A375 (cell line): ENCODE measurements around the gene ABHD10. TPM values are rescaled to one million over a fixed set of nuclear protein-coding genes. Genes with fewer than 3 reads are reported as not detected.

ENCODE experiments used
- total RNA-seq: library from RNA; depleted of rRNA; stranded (reverse); fragments of >200 nt; shearing (Covaris generic); gene quantifications from 2 replicates; pipeline ENCODE4 v1.2.3, GENCODE V29; 2014; rRNA removed

Gene ABHD10
- total RNA-seq, result 29.0 and 29.9 TPM in 2 replicates

DNA sequence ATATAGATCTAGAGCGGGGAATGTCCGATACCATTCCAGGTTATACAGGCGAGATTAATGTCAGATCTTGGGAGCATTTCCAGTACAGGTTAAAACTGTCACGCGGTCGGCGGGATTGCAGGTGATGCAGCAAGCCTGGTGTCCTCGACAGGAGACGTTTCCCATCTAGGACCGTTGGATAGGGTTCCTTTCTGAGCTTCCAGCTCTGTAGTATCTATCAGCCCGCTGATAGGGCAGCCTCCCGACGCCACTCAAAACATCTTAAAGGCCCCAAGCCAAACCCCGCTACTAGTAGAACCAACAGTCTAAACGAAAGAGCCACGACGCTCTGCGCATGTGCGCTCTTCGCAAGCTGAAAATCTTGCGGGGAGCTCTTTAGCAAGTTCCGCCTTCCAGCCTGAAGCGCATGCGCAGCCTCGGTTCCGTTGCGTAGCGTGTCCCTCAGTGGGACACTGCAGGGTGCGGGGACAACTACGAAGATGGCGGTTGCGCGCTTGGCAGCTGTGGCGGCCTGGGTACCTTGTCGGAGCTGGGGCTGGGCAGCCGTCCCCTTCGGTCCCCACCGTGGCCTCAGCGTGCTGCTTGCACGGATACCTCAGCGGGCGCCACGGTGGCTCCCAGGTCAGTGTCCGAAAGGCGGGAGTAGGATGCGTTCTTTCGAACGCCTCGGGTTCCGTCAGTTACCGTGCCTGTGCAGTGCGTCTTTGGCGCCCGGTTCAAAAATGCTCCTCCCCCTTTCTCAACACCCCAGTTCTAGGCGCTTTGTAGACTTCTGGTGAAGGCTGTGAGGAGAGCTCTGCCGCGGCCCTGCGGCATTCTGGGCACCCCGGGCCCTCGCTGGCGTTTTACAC, at the start of gene ABHD10:
ABHD10 (plus strand) TSS at position 444 of the 851 bp plus-strand sequence; CDS start at position 480, 36 bp downstream.

DNA sequence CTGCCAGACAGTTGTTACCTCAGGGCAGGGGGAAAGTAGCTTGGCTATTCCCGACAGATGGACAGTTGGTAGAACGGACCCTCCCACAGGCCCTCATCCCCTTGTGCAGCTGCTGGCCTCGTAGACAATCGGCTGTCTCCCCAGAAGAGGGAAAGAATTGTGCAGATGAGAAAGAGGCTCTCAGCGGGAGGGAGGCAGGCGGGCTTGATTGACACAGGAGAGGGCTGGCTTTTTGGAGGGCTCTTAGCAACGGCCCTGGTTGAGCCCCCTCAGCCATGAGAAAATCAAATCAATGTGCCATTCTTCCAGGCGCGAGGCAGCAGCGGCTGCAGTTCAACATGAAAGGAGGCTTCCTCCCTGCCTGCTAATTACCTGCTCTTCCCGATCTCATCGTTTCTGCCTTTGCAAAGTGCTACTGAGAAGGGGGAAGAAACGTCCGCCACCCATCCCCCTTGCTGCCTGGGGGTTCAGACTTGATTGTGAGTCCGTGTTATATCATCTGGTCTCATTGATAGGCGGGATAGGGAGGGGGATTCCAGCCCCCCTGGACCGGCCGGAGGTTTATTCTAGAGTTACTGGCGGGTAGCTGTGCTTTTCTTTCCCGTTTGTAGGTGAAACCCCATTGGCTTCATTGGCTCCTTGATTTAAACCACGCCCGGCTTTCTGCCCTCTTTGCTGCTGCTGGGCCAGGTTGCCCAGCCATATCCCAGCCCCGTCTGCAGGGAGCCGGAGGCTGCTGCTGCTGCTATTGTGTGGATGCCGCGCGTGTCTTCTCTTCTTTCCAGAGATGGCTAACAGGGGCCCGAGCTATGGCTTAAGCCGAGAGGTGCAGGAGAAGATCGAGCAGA, 20.0 kb downstream of the ABHD10 start, which contains the start of gene TAGLN3:
TAGLN3 (plus strand) TSS at position 287 of the 848 bp plus-strand sequence; CDS start at position 788, 501 bp downstream.

DNA sequence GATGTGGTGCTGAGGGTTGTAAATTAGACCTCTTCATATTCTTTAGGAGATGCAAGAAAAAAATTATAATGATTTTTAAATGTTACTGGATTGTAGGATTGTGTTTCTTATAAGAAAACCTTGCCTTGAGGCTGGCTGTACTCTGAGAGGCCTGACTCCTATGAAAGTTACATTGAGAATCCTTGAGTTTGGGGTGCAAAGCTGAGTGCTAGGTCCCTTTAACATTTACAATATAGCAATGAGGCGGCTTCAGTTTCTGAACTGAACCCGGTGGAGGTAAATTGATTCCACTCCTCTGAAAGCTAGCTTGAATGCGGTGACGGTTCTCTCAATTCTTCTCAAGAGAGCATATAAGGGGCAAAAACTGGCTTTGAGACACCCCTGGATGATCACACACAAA, 55.6 kb downstream of the ABHD10 start, which contains the start of gene TMPRSS7:
TMPRSS7 (plus strand) TSS at position 301 of the 400 bp plus-strand sequence. CDS start 110 bp downstream, outside the sequence.

Other genes starting within 250 kb of the ABHD10 start
- gene PHLDB2, start 119.8 kb upstream of the ABHD10 start, total RNA-seq, result 41.7 and 42.4 TPM in 2 replicates
- gene TAGLN3, start 19.9 kb downstream of the ABHD10 start, total RNA-seq, result 10.9 and 13.3 TPM in 2 replicates
- gene TMPRSS7, start 55.7 kb downstream of the ABHD10 start, total RNA-seq, result not detected in 2 replicates
- 5.1 and 6.0 TPM in 2 replicates for gene C3orf52, start 107.4 kb downstream of the ABHD10 start, total RNA-seq
- gene GCSAM, start 154.2 kb downstream of the ABHD10 start, total RNA-seq, result not detected in 2 replicates